ENCODE data around the gene IGSF8. TPM values are rescaled to one million over a fixed set of nuclear protein-coding genes. Genes with fewer than 3 reads are reported as not detected.

IGSF8 gene
- total and polyA plus RNA-seq, 2 donors (not counting 1 experiment from before 2014, with no cell fraction given), result 6.5 to 24.4 TPM

- Histone ChIP-seq H3K27ac (ENCODE audit: insufficient read depth, low read length) (no peak overlapping the region), H3K9me3 (ENCODE audit: control insufficient read depth, insufficient read depth, low read depth, low read length) (no peaks in the 10 kb centered on the region), H3K36me3 (ENCODE audit: control insufficient read depth, insufficient read depth, low read length) (no peaks in the 10 kb centered on the region), H3K79me2 (ENCODE audit: control insufficient read depth, insufficient read depth, low read length) (no peaks in the 10 kb centered on the region), H3K4me3 (replicated peaks in 1 of 4; ENCODE audit: control extremely low read depth in 1 of 4, insufficient read depth in 1 of 4, low read depth in 3 of 4, low read length in 4 of 4) (no peak overlapping the region), H3K9ac (ENCODE audit: insufficient read depth, low read length) (no peak overlapping the region), H3K4me2 (ENCODE audit: extremely low read depth, insufficient read depth, low read length) (no peak overlapping the region), H2AFZ (ENCODE audit: low read length) (no peak overlapping the region), H3K4me1 (ENCODE audit: control insufficient read depth, extremely low read depth, insufficient read depth, low read length) (no peaks in the 10 kb centered on the region), H4K20me1 (ENCODE audit: control insufficient read depth, extremely low read depth, insufficient read depth, low read length) (no peaks in the 10 kb centered on the region), H3K27me3 (ENCODE audit: control insufficient read depth, insufficient read depth, low read length) (peaks cover 12% of the 10 kb centered on the region)
- TF ChIP-seq CTCF (conservative IDR thresholded peaks at IDR 0.05 in 1 of 2, IDR thresholded peaks at IDR 0.05 in 1 of 2; ENCODE audit: low read depth in 1 of 2, low read length in 2 of 2) (no peak), EZH2 (IDR thresholded peaks at IDR 0.05; ENCODE audit: low read length, missing control alignments) (no peak)
- DNase-seq (ENCODE audit: low read depth in 2 of 2), result no peak
These were observed 31.5 kb upstream of the IGSF8 start for GRCh38 chr1:160129966-160130365.

- Histone ChIP-seq H3K27me3 (ENCODE audit: control insufficient read depth, insufficient read depth, low read length) (peaks cover 12% of the 10 kb centered on the region), H3K36me3 (ENCODE audit: control insufficient read depth, insufficient read depth, low read length) (no peaks in the 10 kb centered on the region), H3K4me1 (ENCODE audit: control insufficient read depth, extremely low read depth, insufficient read depth, low read length) (no peaks in the 10 kb centered on the region), H3K79me2 (ENCODE audit: control insufficient read depth, insufficient read depth, low read length) (no peaks in the 10 kb centered on the region), H3K27ac (ENCODE audit: insufficient read depth, low read length) (no peak overlapping the region), H3K9ac (ENCODE audit: insufficient read depth, low read length) (no peak overlapping the region), H4K20me1 (ENCODE audit: control insufficient read depth, extremely low read depth, insufficient read depth, low read length) (no peaks in the 10 kb centered on the region), H3K9me3 (ENCODE audit: control insufficient read depth, insufficient read depth, low read depth, low read length) (no peaks in the 10 kb centered on the region), H2AFZ (ENCODE audit: low read length) (no peak overlapping the region), H3K4me2 (ENCODE audit: extremely low read depth, insufficient read depth, low read length) (no peak overlapping the region), H3K4me3 (replicated peaks in 1 of 4; ENCODE audit: control extremely low read depth in 1 of 4, insufficient read depth in 1 of 4, low read depth in 3 of 4, low read length in 4 of 4) (no peak overlapping the region)
- no peak for TF ChIP-seq EZH2 (IDR thresholded peaks at IDR 0.05; ENCODE audit: low read length, missing control alignments)
- no peak for TF ChIP-seq CTCF (conservative IDR thresholded peaks at IDR 0.05 in 1 of 2, IDR thresholded peaks at IDR 0.05 in 1 of 2; ENCODE audit: low read depth in 1 of 2, low read length in 2 of 2)
- no peak for DNase-seq (ENCODE audit: low read depth in 2 of 2)
These were observed 31.1 kb upstream of the IGSF8 start for GRCh38 chr1:160129558-160129957.

- peaks cover 12% of the 10 kb centered on the region for H3K27me3 ChIP-seq (ENCODE audit: control insufficient read depth, insufficient read depth, low read length)
- H2AFZ ChIP-seq (ENCODE audit: low read length), result no peak overlapping the region
- H3K9ac ChIP-seq (ENCODE audit: insufficient read depth, low read length), result no peak overlapping the region
- H3K79me2 ChIP-seq (ENCODE audit: control insufficient read depth, insufficient read depth, low read length), result no peaks in the 10 kb centered on the region
- H3K4me1 ChIP-seq (ENCODE audit: control insufficient read depth, extremely low read depth, insufficient read depth, low read length), result peaks cover 4% of the 10 kb centered on the region
- no peak overlapping the region for H3K4me3 ChIP-seq (replicated peaks in 1 of 4; ENCODE audit: control extremely low read depth in 1 of 4, insufficient read depth in 1 of 4, low read depth in 3 of 4, low read length in 4 of 4)
- TF ChIP-seq CTCF (conservative IDR thresholded peaks at IDR 0.05 in 1 of 2, IDR thresholded peaks at IDR 0.05 in 1 of 2; ENCODE audit: low read depth in 1 of 2, low read length in 2 of 2) (no peak), EZH2 (IDR thresholded peaks at IDR 0.05; ENCODE audit: low read length, missing control alignments) (no peak)
- H3K27ac ChIP-seq (ENCODE audit: insufficient read depth, low read length), result no peak overlapping the region
- peak in 1 of 2 donors; percentile 31 for DNase-seq (ENCODE audit: low read depth in 2 of 2)
- no peaks in the 10 kb centered on the region for H3K9me3 ChIP-seq (ENCODE audit: control insufficient read depth, insufficient read depth, low read depth, low read length)
- no peak overlapping the region for H3K4me2 ChIP-seq (ENCODE audit: extremely low read depth, insufficient read depth, low read length)
- no peaks in the 10 kb centered on the region for H3K36me3 ChIP-seq (ENCODE audit: control insufficient read depth, insufficient read depth, low read length)
- no peaks in the 10 kb centered on the region for H4K20me1 ChIP-seq (ENCODE audit: control insufficient read depth, extremely low read depth, insufficient read depth, low read length)
These were observed 30.6 kb upstream of the IGSF8 start for GRCh38 chr1:160129046-160129445.

All from fibroblast of lung (primary cell).